ENCODE measurements around the gene TUBA3E. TPM values are rescaled to one million over a fixed set of nuclear protein-coding genes. Genes with fewer than 3 reads are reported as not detected.

The TUBA3E gene
- total RNA-seq (ENCODE audit: low replicate concordance): not detected in 2 replicates

GRCh38 chr2:130198343-130198742 lies at the start of gene TUBA3E:
Gene TUBA3E (minus strand): TSS chr2:130198439. CDS start chr2:130198360, 79 bp downstream.

DNA sequence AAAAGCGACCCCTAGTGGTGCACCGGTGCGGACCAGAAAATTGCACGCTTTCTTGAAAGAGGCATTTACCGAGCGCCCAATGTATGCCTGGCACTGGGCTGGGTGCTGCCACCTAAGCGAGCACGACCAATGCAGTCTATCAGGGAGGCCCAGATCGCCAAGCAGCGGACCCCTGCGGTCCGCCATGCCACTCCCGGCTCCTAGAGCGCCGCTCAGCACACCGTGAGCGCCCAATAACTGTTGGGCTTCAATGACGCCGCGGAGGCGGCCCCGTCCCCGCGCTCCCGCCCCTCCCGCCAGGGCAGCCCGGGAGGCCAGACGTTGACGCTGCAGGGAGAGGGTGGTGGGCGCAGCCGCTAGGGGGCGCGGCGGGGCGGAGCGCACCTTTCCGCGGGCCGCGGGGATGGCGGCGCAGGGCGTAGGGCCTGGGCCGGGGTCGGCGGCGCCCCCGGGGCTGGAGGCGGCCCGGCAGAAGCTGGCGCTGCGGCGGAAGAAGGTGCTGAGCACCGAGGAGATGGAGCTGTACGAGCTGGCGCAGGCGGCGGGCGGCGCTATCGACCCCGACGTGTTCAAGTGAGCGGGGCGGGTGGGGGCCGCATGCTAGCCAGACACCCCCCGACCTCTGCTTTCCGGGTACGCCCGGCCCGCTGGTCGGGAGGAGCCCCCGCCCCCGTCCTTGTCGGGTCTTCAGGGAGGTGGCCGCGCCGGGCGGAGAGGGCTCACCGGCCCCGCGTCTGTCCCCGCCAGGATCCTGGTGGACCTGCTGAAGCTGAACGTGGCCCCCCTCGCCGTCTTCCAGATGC lies 16.2 kb downstream of the TUBA3E start, which contains the start of gene MZT2B:
Gene MZT2B (plus strand): TSS at position 383 of the 803 bp plus-strand sequence. CDS start 21 bp downstream, at position 404.

GRCh38 chr2:130181325-130181879 lies 16.8 kb downstream of the TUBA3E start, which contains the start of gene SMPD4:
Gene SMPD4 (minus strand): TSS chr2:130181602. CDS start chr2:130176592, 5,010 bp downstream.

GRCh38 chr2:130145006-130145414 lies 53.2 kb downstream of the TUBA3E start, which contains the start of gene CCDC74B:
Gene CCDC74B (minus strand): TSS chr2:130145112. CDS start chr2:130144996, 116 bp downstream.

Other genes with a start within 250 kb of the TUBA3E start
- not detected in 2 replicates for gene RAB6C, start 218.8 kb downstream of the TUBA3E start, total RNA-seq (ENCODE audit: low replicate concordance)
- not detected in 2 replicates for gene POTEF, start 69.2 kb downstream of the TUBA3E start, total RNA-seq (ENCODE audit: low replicate concordance)
- 3.4 and 9.6 TPM in 2 replicates for gene CCDC74B, start 53.3 kb downstream of the TUBA3E start, total RNA-seq (ENCODE audit: low replicate concordance)
- 5.4 and 9.2 TPM in 2 replicates for gene SMPD4, start 16.8 kb downstream of the TUBA3E start, total RNA-seq (ENCODE audit: low replicate concordance)
- gene MZT2B, start 16.2 kb downstream of the TUBA3E start, total RNA-seq (ENCODE audit: low replicate concordance): 117 and 236 TPM in 2 replicates
- gene IMP4, start 144.5 kb upstream of the TUBA3E start, total RNA-seq (ENCODE audit: low replicate concordance): 125 and 176 TPM in 2 replicates
- 6.3 and 9.1 TPM in 2 replicates for gene PTPN18, start 157.6 kb upstream of the TUBA3E start, total RNA-seq (ENCODE audit: low replicate concordance)

All from smooth muscle cell of the coronary artery (primary cell).